DOHH2 (cell line): ENCODE measurements around the gene APH1B.

Source experiments
- H3F3A ChIP-seq: fragments of 200-600 bp; sonication (generic), shearing (Covaris generic); 2 replicates; pipeline ENCODE4 v1.6.0; 2016; ENCODE audit warnings: antibody characterized with exemption, mild to moderate bottlenecking; ENCODE audit not compliant: control insufficient read depth, insufficient read depth
- H3K27ac ChIP-seq: fragments of 200-600 bp; sonication (generic); 2 replicates; pipeline ENCODE4 v1.5.1; 2014; ENCODE audit warnings: low read depth, mild to moderate bottlenecking, low read length, moderate library complexity
- H3K27me3 ChIP-seq: fragments of 200-600 bp; sonication (generic); 2 replicates; pipeline ENCODE4 v1.6.1; 2014; ENCODE audit warnings: mild to moderate bottlenecking, low read length, mixed read lengths; ENCODE audit not compliant: control insufficient read depth
- H3K36me3 ChIP-seq: fragments of 200-600 bp; sonication (generic); 2 replicates; pipeline ENCODE4 v1.6.1; 2014; ENCODE audit warnings: mild to moderate bottlenecking, low read length, moderate library complexity, mixed read lengths; ENCODE audit not compliant: control insufficient read depth
- H3K4me1 ChIP-seq: fragments of 200-600 bp; sonication (generic); 2 replicates; pipeline ENCODE4 v1.6.1; 2014; ENCODE audit warnings: mild to moderate bottlenecking, low read length, mixed read lengths; ENCODE audit not compliant: control insufficient read depth
- H3K4me2 ChIP-seq: fragments of 200-600 bp; sonication (generic); 2 replicates; pipeline ENCODE4 v1.6.0; 2014; ENCODE audit warnings: mild to moderate bottlenecking, low read length, moderate library complexity
- H3K4me3 ChIP-seq: fragments of 200-600 bp; sonication (generic); 2 replicates; pipeline ENCODE4 v1.5.1; 2014; ENCODE audit warnings: mild to moderate bottlenecking, low read length, mixed read lengths
- H3K79me2 ChIP-seq: fragments of 200-600 bp; sonication (generic); 2 replicates; pipeline ENCODE4 v1.6.1; 2014; ENCODE audit warnings: mild to moderate bottlenecking, low read length, mixed read lengths; ENCODE audit not compliant: control insufficient read depth
- H3K9me2 ChIP-seq: fragments of 200-600 bp; sonication (generic); replicated peaks from 2 replicates; pipeline ENCODE4 v1.6.1; 2014; ENCODE audit warnings: mild to moderate bottlenecking, low read length, mixed read lengths; ENCODE audit not compliant: control insufficient read depth
- H3K9me3 ChIP-seq: fragments of 200-600 bp; sonication (generic); 2 replicates; pipeline ENCODE4 v1.6.1; 2014; ENCODE audit warnings: antibody characterized with exemption, low read length, mixed read lengths; ENCODE audit not compliant: control insufficient read depth, insufficient read depth
- H4K20me1 ChIP-seq: fragments of 200-600 bp; sonication (generic); 2 replicates; pipeline ENCODE4 v1.6.0; 2014; ENCODE audit warnings: low read depth, mild to moderate bottlenecking, antibody characterized with exemption, low read length, moderate library complexity; ENCODE audit not compliant: control insufficient read depth, insufficient read depth
- EZH2phosphoT487 ChIP-seq: fragments of 200-600 bp; sonication (generic); IDR thresholded peaks from 2 replicates; pipeline ENCODE4 v1.6.1; 2017; ENCODE audit warnings: borderline replicate concordance, mild to moderate bottlenecking, antibody characterized with exemption, low read length, moderate library complexity, mixed read lengths
- TF ChIP-seq, protein P1 (sequence below): fragments of 200-600 bp; sonication (generic); IDR thresholded peaks from one replicate; pipeline ENCODE4 v1.5.1; 2014; ENCODE audit warnings: antibody characterized with exemption, mild to moderate bottlenecking, low read depth, low read length; ENCODE audit not compliant: poor library complexity, severe bottlenecking

APH1B gene

DNA sequence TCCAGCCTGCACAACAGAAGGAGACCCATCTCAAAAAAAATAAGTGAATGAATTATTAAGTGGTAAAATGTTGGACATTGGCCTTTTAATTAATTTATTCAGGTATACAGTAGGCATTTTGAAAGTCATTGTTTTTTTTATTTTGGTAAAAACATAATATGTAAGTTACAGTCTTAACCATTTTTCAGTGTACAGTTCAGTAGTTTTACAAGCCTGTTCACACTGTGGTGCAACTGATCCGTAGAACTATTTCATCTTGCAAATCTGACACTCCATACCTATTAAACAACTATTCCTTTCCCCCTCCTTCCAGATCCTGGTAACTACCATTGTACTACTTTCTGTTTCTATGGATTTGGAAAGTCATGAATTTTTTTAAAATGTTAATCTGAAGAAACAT lies 36.1 kb upstream of the APH1B start:
- Histone ChIP-seq H3K4me2 (no peak overlapping the region), H3K27me3 (no peaks in the 10 kb centered on the region), H3K36me3 (peaks cover 10% of the 10 kb centered on the region), H3K4me1 (peaks cover 27% of the 10 kb centered on the region), H3K9me2 (no peaks in the 10 kb centered on the region), H3K9me3 (no peaks in the 10 kb centered on the region), H3K27ac (no peak overlapping the region), H3K4me3 (no peak overlapping the region), H4K20me1 (no peaks in the 10 kb centered on the region), H3F3A (no peaks in the 10 kb centered on the region), H3K79me2 (peaks cover 14% of the 10 kb centered on the region; the same call in 1 of the 2 replicates)
- TF ChIP-seq, protein P1, sequence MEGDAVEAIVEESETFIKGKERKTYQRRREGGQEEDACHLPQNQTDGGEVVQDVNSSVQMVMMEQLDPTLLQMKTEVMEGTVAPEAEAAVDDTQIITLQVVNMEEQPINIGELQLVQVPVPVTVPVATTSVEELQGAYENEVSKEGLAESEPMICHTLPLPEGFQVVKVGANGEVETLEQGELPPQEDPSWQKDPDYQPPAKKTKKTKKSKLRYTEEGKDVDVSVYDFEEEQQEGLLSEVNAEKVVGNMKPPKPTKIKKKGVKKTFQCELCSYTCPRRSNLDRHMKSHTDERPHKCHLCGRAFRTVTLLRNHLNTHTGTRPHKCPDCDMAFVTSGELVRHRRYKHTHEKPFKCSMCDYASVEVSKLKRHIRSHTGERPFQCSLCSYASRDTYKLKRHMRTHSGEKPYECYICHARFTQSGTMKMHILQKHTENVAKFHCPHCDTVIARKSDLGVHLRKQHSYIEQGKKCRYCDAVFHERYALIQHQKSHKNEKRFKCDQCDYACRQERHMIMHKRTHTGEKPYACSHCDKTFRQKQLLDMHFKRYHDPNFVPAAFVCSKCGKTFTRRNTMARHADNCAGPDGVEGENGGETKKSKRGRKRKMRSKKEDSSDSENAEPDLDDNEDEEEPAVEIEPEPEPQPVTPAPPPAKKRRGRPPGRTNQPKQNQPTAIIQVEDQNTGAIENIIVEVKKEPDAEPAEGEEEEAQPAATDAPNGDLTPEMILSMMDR: no peak
- no peak for TF ChIP-seq EZH2phosphoT487

GRCh38 chr15:63243101-63243500 lies 34.3 kb upstream of the APH1B start:
- Histone ChIP-seq H3K27ac (no peak overlapping the region), H3K79me2 (peaks cover 8% of the 10 kb centered on the region; the same call in 1 of the 2 replicates), H3K4me1 (peaks cover 17% of the 10 kb centered on the region), H3K36me3 (peaks cover 19% of the 10 kb centered on the region), H3K4me3 (no peak overlapping the region), H3K9me2 (no peaks in the 10 kb centered on the region), H3F3A (no peaks in the 10 kb centered on the region), H3K27me3 (no peaks in the 10 kb centered on the region), H3K4me2 (no peak overlapping the region), H3K9me3 (no peaks in the 10 kb centered on the region), H4K20me1 (no peaks in the 10 kb centered on the region)
- TF ChIP-seq, protein P1: no peak

DNA sequence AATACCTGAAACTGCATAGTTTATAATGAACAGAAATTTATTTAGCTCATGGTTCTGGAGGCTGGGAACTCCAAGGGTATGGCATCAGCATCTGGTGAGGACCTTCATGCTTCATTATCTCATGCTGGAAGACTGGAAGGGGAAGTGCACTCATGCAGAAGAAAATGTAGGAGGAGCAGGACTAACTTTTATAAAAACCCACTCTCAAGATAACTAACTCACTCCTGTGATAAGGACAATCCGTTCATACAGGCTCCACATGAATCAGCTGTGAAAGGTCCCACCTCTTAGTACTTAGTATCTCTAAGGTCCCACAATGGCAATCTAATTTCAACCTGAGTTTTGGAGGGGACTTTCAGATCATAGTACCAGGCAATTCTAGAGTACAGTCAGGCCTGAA lies 33.6 kb upstream of the APH1B start:
- Histone ChIP-seq H3K4me3 (no peak overlapping the region), H3K79me2 (peaks cover 3% of the 10 kb centered on the region; the same call in 1 of the 2 replicates), H3K9me3 (no peaks in the 10 kb centered on the region), H3K4me2 (peak overlapping the region; percentile 7; the same call in 1 of the 2 replicates), H3K4me1 (peaks cover 17% of the 10 kb centered on the region), H3F3A (no peaks in the 10 kb centered on the region), H3K27ac (no peak overlapping the region), H3K36me3 (peaks cover 19% of the 10 kb centered on the region), H3K9me2 (no peaks in the 10 kb centered on the region), H4K20me1 (no peaks in the 10 kb centered on the region), H3K27me3 (no peaks in the 10 kb centered on the region)
- TF ChIP-seq EZH2phosphoT487: no peak

- Histone ChIP-seq H3K9me3 (no peaks in the 10 kb centered on the region), H3K27ac (no peak overlapping the region), H3K27me3 (no peaks in the 10 kb centered on the region), H3K4me2 (no peak overlapping the region), H3F3A (no peaks in the 10 kb centered on the region), H3K36me3 (peaks cover 21% of the 10 kb centered on the region), H4K20me1 (no peaks in the 10 kb centered on the region), H3K4me1 (peaks cover 17% of the 10 kb centered on the region), H3K4me3 (no peak overlapping the region), H3K9me2 (no peaks in the 10 kb centered on the region), H3K79me2 (no peaks in the 10 kb centered on the region)
- TF ChIP-seq, protein P1: no peak
- no peak for TF ChIP-seq EZH2phosphoT487
Measured at GRCh38 chr15:63244399-63244798, 33.0 kb upstream of the APH1B start.
